ENCODE measurements around the gene CNOT10. TPM values are rescaled to one million over a fixed set of nuclear protein-coding genes. Genes with fewer than 3 reads are reported as not detected.

CNOT10 gene
- polyA plus RNA-seq, 1 donor (not counting 4 experiments of a cell fraction or from before 2014, with no cell fraction given) = 24.2 TPM

GRCh38 chr3:32814361-32814760 is 129.4 kb downstream of the CNOT10 start:
- H3K4me1 ChIP-seq (ENCODE audit: control insufficient read depth, extremely low read depth, insufficient read depth, low read length) = peaks cover 2% of the 10 kb centered on the region
- no peak for TF ChIP-seq EZH2 (IDR thresholded peaks at IDR 0.05; ENCODE audit: low read length)
- TF ChIP-seq CTCF (optimal IDR thresholded peaks at IDR 0.05 in 1 of 3, IDR thresholded peaks at IDR 0.05 in 1 of 3, conservative IDR thresholded peaks at IDR 0.05 in 1 of 3; ENCODE audit: extremely low read depth in 1 of 3, insufficient read depth in 2 of 3, low read length in 3 of 3) = no peak
- H3K9me1 ChIP-seq (ENCODE audit: control insufficient read depth, extremely low read depth, insufficient read depth, low read length) = no peaks in the 10 kb centered on the region
- dilution Hi-C loops (cut with MboI; ENCODE audit: extremely low pct_ligation_motif_present, low sequenced_read_pairs) = no loop called here
- no peak overlapping the region for H3K4me3 ChIP-seq (ENCODE audit: control insufficient read depth in 2 of 3, extremely low read depth in 1 of 3, insufficient read depth in 2 of 3, low read depth in 1 of 3, low read length in 3 of 3)
- H3K9me3 ChIP-seq (ENCODE audit: control insufficient read depth, low read depth, low read length) = peaks cover 1% of the 10 kb centered on the region
- DNase-seq (ENCODE audit: low read depth, low spot score) (no peak), FAIRE-seq (no peak)
- H3K79me2 ChIP-seq (ENCODE audit: control insufficient read depth, insufficient read depth, low read length) = no peaks in the 10 kb centered on the region
- H3K27ac ChIP-seq (ENCODE audit: control insufficient read depth, insufficient read depth, low read length) = no peak overlapping the region
- H3K36me3 ChIP-seq (ENCODE audit: control insufficient read depth in 2 of 2, extremely low read depth in 1 of 2, insufficient read depth in 2 of 2, low read length in 2 of 2) = no peaks in the 10 kb centered on the region
- no peaks in the 10 kb centered on the region for H4K20me1 ChIP-seq (ENCODE audit: control insufficient read depth, extremely low read depth, insufficient read depth, low read length)
- no peak overlapping the region for H3K9ac ChIP-seq (ENCODE audit: control insufficient read depth, extremely low read depth, insufficient read depth, low read length)
- no peak overlapping the region for H3K4me2 ChIP-seq (ENCODE audit: control insufficient read depth, extremely low read depth, insufficient read depth, low read depth, low read length)
- no peak overlapping the region for H2AFZ ChIP-seq (ENCODE audit: control insufficient read depth, low read length)
- H3K27me3 ChIP-seq (ENCODE audit: control insufficient read depth, extremely low read depth, insufficient read depth, low read length) = peaks cover 45% of the 10 kb centered on the region

GRCh38 chr3:32815841-32816438 is 131.0 kb downstream of the CNOT10 start:
- TF ChIP-seq CTCF (optimal IDR thresholded peaks at IDR 0.05 in 1 of 3, IDR thresholded peaks at IDR 0.05 in 1 of 3, conservative IDR thresholded peaks at IDR 0.05 in 1 of 3; ENCODE audit: extremely low read depth in 1 of 3, insufficient read depth in 2 of 3, low read length in 3 of 3) = no peak
- no peak for TF ChIP-seq EZH2 (IDR thresholded peaks at IDR 0.05; ENCODE audit: low read length)
- dilution Hi-C loops (cut with MboI; ENCODE audit: extremely low pct_ligation_motif_present, low sequenced_read_pairs) = no loop called here
- no peak overlapping the region for H3K27ac ChIP-seq (ENCODE audit: control insufficient read depth, insufficient read depth, low read length)
- H3K9me3 ChIP-seq (ENCODE audit: control insufficient read depth, low read depth, low read length) = peaks cover 5% of the 10 kb centered on the region
- H3K27me3 ChIP-seq (ENCODE audit: control insufficient read depth, extremely low read depth, insufficient read depth, low read length) = peaks cover 60% of the 10 kb centered on the region
- no peaks in the 10 kb centered on the region for H3K36me3 ChIP-seq (ENCODE audit: control insufficient read depth in 2 of 2, extremely low read depth in 1 of 2, insufficient read depth in 2 of 2, low read length in 2 of 2)
- no peak overlapping the region for H3K4me2 ChIP-seq (ENCODE audit: control insufficient read depth, extremely low read depth, insufficient read depth, low read depth, low read length)
- DNase-seq (ENCODE audit: low read depth, low spot score) (no peak), FAIRE-seq (no peak)
- no peaks in the 10 kb centered on the region for H3K9me1 ChIP-seq (ENCODE audit: control insufficient read depth, extremely low read depth, insufficient read depth, low read length)
- H4K20me1 ChIP-seq (ENCODE audit: control insufficient read depth, extremely low read depth, insufficient read depth, low read length) = no peaks in the 10 kb centered on the region
- H3K79me2 ChIP-seq (ENCODE audit: control insufficient read depth, insufficient read depth, low read length) = no peaks in the 10 kb centered on the region
- H3K4me3 ChIP-seq (ENCODE audit: control insufficient read depth in 2 of 3, extremely low read depth in 1 of 3, insufficient read depth in 2 of 3, low read depth in 1 of 3, low read length in 3 of 3) = no peak overlapping the region
- H2AFZ ChIP-seq (ENCODE audit: control insufficient read depth, low read length) = no peak overlapping the region
- H3K9ac ChIP-seq (ENCODE audit: control insufficient read depth, extremely low read depth, insufficient read depth, low read length) = no peak overlapping the region
- H3K4me1 ChIP-seq (ENCODE audit: control insufficient read depth, extremely low read depth, insufficient read depth, low read length) = peaks cover 2% of the 10 kb centered on the region

All from keratinocyte (primary cell).